ENCODE data around the gene SMAD7.

Gene SMAD7, protein sequence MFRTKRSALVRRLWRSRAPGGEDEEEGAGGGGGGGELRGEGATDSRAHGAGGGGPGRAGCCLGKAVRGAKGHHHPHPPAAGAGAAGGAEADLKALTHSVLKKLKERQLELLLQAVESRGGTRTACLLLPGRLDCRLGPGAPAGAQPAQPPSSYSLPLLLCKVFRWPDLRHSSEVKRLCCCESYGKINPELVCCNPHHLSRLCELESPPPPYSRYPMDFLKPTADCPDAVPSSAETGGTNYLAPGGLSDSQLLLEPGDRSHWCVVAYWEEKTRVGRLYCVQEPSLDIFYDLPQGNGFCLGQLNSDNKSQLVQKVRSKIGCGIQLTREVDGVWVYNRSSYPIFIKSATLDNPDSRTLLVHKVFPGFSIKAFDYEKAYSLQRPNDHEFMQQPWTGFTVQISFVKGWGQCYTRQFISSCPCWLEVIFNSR

DNA sequence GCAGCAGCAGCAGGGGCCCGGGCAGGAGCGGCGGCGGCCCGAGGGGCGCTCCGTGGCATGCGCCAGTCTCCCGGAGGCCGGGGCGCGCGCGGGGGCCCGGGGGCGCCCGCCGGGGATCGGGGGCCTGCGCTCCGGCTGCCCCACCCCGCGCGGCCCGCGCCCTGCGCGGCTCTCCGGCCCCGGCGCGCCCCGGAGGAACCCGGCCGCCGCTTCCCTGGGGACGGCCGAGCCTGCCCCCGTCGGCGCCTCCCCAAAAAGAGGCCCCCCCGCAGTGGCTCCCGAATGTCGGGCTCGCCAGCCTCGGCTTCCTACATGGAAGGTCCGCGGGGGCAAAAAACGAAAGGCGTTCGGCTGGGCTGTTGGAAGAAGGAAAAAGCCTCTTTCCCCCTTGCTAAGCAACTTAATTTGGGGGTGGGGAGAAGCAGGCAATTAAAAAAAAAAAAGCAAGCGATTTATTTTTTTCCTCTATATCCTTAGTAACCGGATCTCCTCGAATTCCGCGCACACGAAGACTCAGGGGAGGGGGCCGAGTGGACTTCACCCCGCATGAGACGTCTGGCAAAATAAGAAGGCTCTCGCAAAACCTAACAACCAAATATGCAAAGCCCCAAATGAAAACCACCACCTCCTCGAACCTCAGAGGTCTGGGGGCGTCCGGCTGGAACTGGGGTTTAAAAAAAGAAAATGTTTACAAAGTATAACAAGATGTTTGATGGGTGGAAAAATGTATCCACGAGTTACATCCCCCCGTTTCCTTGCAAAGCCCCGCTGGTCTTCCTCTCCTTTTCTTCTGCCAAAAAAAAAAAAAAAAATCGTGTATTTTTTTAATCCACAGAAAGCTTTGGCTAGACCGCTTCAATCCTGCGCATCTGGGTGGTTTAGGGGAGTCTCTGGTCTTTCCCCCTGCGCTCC is at the start of gene SMAD7:
SMAD7 (minus strand) TSS at position 430 of the 912 bp plus-strand sequence. CDS start 541 bp downstream, outside the sequence.
- no peak for DNase-seq

DNA sequence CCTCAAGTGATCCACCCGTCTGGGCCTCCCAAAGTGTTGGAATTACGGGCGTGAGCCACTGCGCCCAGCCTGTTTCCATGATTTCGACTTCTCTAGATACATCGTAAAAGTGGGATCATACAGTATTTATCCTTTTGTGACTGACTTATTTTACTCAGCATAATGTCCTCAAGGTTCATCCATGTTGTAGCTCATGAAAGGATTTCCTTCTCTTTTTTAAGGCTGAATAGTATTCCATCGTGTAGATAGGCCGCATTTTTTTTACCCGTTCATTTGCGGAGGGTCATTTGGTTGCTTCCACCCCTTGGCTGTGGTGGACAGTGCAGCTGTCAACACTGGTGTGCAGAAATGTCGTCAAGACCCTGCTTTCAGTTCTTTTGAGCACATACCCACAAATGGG is 48.8 kb upstream of the SMAD7 start:
- DNase-seq = no peak

DNA sequence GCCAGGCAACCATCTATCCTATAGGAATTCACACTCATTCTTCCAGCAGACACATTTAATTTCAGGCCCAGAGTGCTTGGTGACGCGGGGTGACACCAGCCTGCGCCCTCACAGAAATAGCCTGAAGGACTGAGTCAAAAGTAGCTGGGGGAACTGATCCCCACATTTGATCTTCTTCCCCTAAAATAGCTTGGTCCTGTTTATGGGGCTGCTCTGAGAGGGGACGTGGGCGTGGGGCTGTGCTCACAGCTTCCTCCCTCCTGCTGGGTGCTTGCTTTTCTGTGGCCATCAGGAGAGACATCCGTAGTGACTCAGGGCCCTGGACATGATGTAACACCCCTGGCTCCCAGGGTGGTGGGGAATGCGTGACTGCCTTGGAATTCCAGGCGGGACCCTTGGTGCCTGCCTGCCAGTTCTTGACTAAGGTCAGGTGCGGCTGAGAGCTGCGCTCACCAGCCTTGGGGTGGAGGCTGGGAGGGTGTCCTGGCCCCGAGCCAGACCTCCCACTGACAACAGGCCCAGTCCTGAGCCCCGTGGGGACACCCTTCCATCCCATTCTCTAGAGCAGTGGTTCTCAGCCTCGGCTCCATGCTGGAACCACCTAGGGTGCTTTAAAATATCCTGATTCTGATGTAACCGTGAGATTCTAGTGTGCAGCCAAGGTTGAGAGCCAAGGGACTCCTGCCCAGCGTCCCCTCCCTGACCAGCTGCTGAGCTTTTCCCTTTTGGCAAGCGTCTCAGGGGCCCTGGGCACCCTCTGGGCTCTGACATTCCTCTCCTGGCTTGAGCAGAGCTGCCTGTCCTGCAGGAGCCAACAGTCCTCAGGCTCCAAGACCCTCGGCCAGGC is 47.4 kb upstream of the SMAD7 start:
- DNase-seq = no peak

DNA sequence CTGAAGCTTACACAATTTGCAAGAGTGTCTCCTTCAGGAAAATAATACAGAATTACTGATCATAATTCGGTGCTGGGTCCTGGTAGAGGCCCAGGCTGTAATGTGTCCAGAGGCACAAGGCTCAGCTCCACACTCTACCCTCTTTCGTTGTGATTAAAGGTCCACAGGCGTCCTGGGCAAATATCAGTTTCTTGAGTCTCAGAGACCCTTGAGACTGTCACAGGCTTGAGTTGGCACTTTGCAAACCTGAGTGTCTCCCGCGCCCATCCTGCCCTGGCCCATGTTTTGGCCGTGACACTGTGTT is 46.9 kb upstream of the SMAD7 start:
- DNase-seq = no peak

DNA sequence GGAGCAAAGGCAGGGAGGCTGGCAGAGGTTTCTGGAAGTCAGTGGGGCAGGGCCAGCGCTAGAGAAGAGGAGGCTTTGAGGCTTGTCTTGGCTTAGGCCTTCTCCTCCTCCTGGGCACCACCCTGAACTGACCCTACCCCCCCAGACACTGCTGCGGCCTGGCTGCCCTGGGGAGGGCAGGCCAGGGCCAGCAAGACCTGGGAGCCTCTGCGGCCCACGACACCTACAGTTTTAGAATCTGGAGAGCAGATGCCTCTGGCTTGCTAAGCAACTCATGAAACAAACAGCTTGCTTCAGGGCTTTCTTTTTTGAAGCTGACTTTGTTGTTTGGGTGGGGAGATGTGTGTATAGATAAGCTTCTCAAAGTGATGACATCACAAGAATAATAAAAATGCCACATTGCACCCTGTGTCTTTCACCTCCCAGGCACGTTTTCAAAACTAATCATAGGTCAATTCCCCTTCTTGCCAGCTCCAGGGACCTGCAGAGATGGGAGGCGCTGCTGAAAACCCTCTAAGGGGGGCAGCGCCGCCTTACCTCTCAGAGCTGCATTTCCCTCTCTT is 46.2 kb upstream of the SMAD7 start:
- DNase-seq = no peak

DNA sequence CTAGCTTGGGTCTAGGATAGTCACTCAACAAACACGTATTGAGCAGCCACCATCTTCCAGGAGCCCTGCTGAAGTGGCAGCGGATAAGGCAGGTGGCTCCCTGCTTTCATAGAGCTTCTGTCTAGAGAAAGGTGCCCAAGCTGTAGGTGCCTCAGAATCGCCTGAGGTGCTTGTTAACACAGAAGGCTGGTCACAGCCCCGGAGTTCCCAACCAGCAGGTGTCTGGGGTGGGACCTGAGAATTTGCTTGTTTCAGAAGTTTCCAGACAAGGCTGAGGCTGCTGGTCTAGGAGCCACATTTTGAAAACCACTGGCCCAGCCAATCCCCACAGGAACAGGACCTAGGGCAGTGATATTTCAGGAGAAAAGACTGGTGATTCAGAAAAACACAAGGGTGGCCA is 45.3 kb upstream of the SMAD7 start:
- no peak for DNase-seq

DNA sequence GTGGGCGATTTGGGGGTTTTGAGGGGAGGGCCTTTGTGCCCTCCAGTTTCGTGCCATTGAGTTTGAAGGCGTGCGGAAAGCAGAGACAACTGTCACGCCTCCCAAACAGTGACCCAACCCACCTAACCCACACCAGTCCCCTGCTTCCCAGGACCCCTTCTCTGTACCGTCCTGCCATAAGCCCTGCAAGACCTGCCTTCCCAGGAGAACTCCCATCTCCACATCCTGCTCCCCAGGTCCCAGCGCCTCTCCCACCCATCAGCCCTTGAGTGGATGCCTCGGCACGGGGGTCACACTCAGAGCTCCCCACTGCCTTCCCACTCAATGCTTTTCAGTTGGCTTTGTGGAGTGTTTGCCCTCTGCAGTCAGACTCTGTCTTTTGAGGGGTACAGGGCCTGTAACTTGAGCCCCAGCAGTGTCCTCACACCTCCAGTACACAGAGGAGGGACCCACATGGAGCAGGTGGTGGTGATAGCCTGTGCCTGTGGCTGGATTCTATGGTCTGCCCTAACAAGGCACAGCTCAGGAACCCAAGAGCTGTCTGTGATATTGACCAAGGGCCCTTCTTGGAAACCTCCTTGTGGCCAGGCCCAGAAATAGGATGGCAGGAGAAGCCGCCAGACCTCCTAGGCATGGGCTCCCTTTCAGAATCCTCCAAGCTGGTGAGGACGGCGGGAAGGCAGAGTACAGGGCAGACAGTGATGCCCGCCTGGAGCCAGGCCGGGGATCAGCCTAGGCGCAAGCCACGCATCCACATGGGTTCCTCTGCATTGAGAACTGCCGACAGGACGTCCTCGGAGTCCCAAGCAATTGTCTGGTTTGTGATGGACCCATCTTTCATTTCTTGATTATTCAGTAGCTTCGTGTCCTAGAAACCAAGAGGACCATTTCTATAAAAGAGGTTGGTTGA is 44.4 kb upstream of the SMAD7 start:
- DNase-seq = no peak

DNA sequence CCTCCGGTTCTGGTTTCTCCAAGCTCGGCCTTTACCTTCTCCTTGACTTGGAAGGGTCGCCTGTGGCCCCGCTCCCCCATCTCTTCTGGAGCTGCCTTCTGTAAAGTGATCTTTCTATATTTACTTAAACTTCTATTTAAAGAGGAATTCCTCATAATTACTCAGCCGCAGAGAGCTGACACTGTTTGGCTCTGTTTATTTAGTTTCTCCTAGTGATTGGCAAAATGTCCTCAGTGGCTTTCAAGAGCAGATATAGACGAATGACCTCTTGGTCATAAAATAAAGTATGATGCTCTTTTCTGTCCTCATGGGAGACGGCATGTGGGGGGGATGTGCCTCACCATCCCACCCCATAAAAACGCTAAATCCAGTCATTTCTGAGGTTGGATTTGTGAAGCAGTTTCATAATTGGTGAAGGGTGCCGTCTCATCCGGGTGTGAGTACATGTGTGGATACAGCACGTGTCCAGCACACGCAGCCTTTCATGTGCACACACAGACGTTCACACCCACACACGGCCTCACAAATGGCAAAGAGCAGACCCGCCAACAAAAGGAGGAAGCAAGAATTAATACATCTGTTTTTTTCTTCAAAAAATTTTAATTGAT is 43.4 kb upstream of the SMAD7 start:
- DNase-seq = no peak

DNA sequence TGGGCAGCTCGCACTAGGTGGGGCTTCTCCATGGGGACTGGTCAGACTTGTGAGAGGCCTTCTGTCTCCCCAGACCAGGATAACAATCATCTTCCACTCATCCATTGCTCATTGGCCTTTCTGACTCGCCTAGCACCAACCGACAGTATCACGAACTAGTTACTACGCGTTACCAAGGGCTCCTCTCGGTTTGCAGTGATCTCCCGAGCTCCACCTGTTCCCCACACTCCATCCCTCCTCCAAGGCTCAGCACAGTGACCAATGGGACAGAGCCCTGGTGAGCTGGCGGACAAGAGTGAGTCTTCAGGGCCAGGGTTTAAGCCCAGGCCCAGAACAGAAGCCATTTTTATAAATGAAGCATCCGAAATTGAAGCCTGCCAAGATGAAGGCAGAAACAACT is 42.8 kb upstream of the SMAD7 start:
- no peak for DNase-seq

DNA sequence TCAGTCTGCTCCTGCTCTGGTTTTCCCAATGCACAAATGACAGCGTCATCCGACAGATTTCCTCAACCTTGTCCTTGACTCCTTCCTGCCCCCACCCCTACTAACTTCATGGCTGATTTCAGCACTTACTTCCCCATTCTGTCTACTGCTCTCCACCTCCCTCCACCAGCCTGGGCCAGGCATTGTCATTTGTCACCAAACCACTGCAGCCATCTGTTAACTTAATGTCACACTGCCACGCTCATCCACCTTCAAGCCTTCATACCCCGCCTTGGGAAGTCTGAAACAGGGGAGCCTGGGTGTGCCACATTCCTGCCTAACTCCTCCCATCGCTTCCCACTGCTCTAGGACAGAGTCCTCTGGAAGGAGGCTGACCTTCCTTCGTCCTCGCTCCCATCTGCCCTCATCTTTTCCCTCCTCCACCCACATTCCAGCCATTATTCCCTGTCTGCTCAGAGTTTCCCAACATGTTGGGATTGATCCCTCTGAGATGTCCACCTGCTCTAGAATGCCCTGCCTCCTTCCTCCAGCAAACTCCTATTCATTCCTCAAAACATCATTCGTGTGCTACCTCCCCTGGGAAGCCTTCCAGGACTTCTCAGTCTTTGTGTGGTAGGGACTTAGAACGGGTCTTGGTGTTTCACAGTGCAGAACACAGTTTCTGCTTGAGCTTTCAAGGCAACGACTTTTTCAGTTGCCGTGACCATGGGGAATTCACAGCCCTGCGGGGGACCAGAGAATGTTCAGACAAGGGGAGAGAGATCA is 42.2 kb upstream of the SMAD7 start:
- no peak for DNase-seq

DNA sequence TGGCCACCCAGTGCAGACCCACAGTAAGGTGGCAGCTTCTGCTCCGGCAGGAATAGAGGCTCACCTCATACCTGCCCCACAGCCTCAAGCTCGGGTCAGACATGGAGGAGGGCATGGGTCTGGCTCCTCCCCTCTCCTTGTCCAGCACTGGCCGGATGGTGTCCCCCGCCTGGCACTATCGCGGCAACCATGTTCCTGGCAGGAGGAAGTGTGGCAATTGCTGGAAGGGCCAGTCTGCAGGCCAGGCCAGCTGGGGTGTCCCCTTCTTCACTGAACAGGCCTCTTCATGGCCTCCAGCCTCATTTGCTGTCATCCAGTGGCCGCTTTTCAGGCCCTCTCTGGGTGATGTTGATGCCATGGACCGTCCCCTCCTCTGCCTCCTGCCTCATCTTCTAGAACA is 41.4 kb upstream of the SMAD7 start:
- DNase-seq = no peak

DNA sequence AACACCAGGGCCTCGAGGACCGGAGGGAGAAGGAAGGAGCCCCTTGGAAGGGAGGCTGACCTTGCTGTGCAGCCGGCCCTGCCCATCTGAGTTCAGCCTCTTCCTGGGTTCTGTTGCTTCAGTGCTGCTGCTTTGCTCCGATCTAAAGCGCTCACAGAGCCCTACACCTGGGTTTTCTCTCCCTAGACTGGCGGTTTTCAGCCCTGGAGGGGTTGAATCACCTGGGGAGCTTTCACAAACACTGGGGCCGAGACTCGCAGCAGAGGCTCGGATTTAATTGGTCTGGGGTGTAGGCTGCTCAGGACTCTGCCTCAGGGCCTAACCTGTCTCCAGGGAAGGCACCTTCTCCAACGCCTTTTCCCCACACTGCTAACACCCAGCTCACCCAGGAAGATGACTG is 40.9 kb upstream of the SMAD7 start:
- DNase-seq = no peak

DNA sequence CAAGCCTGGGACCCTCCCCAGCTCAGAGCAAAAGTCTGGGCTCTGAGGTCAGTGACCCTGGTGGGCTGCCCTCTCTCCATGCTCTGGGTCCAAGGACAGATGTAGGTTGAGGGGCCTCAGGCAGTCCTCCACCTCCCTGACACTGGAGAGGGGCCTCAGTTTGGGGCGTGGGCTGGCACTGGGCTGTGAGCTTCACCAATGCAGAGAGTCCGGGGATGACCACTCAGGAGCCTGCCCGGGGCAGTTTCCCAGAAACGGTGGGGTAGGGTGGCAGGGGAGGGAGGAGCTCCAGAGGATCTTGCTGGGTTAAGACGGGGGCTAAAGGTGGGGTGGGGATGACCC is 40.5 kb upstream of the SMAD7 start:
- DNase-seq = no peak

DNA sequence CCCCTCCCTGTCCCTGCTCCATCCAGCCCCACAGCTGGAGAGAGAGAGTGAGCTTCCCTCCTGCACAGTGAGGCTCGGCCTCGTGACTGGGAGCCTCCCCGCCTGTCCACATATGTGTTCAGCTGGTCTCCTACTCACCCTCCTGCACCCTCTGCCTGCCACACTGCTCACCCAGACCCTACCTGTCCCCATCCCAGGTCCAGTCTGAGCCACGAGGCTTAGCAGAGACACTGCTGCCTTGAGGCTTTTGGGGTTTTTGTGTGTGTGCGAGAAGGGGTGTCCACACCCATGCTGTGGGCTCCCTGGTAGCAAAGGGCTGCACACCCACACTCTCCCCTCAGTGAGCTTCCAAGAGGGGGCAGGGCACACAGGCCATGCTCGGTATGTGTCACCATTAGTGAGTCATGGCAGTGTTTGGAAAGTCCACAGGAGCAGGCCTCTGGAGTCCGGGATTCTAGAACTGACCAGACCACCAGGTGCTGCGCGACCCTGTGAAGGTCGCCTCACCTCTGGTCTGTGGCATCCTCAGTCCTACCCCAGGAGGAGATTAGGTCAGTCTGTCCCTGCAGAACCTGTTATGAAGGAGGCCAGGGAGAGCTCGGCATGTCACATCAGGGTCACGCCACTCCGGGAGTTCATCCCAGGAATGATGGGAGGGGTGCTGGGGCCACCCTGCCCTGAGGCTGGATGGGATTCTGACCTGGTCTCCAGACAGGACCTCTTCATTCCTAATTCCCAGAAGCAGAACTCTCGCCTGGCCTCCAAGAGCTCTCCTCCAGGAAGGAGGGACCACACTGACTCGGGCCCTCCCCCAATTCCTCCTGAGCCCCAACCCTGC is 39.9 kb upstream of the SMAD7 start:
- DNase-seq = no peak

DNA sequence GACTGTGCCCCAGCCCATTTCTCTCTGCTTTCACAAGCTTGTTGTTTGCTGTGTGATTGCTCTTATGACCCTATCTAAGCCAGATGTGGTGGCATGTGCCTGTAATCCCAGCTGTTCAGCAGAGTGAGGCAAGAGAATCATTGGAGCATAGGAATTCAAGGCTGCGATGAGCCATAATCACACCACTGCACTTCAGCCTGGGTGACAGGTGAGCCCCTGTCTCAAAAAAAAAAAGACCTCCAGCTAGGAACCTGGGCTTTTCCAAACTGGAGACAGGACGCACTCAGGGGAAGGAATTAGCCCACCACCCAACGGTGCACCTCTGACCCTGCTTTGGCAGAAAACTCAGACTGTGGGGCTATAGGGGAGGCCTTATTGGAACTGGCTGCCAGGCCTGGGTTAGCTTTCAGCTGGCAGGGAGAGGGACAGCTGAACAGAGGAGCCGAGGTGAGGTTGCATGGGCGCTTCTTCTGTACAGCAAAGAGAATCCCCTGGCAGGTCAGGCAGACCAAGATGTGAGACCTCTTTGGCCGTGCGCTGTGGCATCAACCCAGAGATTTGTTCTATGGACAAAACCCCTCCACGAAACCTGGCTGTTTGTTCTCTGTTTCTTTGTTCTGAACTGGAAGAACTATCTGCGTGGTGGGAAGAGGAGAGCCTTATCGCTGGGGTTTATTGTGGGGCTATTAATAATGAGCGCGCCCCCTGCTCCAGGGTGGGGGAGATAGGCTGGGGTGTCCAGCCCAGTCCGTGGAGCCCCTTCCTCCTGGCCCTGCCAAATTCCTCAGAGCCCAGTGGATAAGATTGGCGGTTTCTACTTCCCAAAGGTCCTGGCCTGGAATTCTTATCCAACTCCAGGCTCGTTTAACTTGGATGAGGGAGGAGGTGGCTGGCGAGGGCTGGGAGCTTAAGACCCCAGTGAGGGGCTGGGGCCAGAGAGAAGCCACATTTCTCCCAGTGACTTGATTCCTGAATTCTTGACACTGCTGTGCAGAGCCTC is 38.8 kb upstream of the SMAD7 start:
- DNase-seq = no peak

DNA sequence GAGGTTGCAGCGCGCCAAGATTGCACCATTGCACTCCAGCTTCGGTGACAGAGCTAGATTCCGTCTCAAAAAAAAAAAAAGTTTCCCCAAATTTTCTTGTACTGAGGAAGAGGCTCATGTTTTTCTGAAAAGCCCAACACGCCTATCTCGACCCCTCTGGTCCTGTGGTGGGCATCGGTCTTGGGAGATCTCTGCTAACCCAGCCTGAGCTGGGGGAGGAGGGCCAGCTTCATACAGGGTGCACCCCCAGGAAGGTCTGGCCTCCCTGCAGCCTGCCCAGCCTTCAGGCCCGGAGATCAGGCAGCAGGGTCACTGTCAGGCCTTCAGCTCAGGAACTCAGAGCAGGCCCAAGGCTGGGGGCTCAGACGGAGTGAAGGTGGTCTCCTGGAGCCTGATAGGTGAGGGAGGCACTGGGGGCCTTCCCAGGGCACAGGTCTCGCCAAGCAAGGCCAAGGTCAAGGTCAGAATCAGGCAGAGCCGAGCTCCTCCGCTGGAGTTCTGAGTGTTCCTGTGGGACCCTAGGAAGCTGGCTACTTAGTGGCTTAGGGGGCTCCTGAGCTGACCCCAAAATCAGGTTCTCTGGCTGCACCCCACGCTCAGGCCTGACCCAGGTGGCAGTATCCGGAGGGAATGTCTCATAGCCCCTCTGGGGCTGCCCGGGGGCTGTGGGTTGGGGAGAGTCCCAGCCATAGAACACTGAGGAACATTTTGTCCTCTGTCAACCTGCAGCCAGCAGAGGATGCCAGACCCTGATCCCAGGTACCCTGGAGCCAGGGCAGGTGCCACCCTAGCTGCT is 37.9 kb upstream of the SMAD7 start:
- DNase-seq = no peak

DNA sequence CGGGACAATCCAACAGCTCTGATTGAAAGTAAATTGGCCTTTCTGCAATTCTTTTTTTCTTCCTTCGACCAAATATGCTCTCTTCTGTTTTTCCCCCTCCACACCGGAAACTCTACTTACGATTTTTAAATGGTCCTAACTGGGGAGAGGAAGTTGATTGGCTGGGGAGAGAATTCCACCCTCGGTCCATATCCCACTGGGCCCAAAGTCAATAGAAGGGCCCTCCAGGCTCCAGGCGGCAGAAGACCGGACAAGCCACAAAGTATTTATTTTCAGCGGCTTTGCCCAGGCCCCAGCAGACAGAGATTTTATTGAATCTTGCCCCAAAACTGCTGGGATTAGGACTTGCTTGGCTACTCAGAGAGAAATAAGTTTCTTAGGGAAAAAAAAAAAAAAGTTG is 37.1 kb upstream of the SMAD7 start:
- DNase-seq = no peak

All from NCI-H2107 (cell line).